NOMO-1 treated with dmso at 0.1 percent for 144 hours (cell line): ENCODE data around the gene SH2D2A.

Experiments
- DNase-seq: peaks from one replicate; lab custom pipeline; 2025; ENCODE audit not compliant: unreplicated experiment; lab: John Stamatoyannopoulos, UW

The SH2D2A gene

DNA sequence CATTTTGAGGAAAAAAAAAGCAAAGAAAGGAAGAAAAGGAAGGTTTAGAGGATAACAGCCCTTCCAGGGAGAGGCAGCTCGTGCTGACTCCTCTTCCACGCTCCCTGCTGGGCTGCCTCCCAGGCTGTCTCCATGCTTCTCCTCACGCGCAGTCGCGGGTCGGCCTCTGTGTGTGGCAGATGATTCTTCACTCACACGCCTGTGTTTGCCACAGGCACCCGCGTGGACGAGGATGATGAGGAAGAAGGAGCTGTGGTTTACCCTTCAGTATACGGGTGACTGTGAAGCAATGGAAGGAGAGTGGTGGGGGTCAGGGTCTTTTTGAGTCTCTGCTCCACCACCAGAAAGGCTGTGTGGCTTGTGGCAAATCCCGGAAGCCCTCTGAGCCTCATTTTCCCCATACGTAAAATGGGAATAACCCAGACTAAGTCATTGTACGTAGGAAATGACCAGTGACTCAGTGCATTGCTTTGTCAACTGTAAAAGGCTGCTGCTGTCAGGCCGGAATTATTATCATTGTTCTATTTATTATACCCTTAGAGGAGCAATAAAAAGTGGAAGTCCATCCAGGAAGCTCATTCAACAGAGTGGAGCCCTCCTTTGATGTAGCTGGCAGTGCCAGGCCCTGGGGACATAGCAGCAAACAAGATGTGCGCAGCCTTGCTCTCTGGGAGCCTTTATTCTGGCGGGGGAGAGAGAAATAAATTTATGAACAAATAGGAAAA is 11.9 kb upstream of the SH2D2A start:
- no peak for DNase-seq

DNA sequence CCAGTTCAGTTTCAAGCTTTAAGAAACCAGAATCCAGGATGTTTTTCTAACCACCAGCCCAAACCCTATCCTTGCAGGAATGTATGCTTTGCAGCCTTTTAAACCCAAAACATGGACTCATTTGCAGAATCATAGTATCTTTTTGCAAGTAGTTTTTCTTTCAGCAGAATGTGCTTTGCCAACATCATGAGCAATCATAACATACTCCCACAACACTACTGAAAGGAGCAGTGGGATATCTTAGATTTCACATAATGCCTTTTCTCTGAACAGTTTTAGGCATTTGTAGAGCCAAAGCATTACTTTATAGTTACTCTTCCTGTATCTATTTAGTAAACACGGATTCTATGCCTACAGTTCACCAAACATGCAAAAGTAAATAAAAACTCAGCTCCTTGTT is 10.0 kb upstream of the SH2D2A start:
- no peak for DNase-seq

- no peak for DNase-seq
These were observed 6.7 kb upstream of the SH2D2A start for GRCh38 chr1:156823210-156823790.

- no peak for DNase-seq
These were observed 6.0 kb upstream of the SH2D2A start for GRCh38 chr1:156822680-156823079.

- no peak for DNase-seq
These were observed 5.2 kb upstream of the SH2D2A start for GRCh38 chr1:156821801-156822200.

GRCh38 chr1:156815961-156816422 is 656 bp downstream of the SH2D2A start:
- no peak for DNase-seq

- DNase-seq = no peak
These were observed 1.3 kb downstream of the SH2D2A start for GRCh38 chr1:156815307-156815826.

DNA sequence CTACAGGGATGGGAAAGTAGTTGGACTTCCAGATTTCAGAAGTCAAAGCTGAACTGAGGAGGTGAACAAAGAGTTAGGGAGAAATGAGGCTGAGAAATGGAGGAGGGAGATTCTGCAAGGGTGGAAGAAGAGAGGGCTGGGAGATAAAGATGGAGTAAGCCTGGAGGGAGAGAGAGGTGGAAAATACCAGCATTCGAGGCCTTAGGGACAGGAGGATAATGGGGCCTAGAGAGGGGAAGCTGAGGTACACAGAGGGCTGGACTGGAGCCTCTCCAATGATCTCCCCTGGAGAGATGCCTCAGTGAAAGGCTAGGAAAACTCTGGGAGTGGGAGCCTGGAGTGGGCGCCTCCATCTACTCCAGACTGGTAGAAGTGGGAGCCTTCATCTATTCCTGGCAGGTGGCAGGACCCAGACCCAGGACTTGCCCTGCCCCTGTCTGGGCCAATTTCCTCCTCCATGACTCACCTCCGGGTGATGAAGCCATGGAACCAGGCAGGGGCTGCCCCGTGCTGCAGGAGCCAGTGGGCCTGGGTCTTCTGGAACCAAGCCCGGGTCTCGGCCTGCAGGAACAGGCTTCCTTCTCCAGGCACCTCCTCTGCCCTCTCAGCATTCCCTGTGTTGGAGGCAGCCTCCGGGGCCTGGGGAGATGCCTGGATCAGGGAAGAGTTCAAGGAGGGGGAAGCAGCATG is 1.9 kb downstream of the SH2D2A start:
- DNase-seq = no peak

GRCh38 chr1:156813750-156814570 is 2.7 kb downstream of the SH2D2A start:
- DNase-seq = no peak

GRCh38 chr1:156813298-156813697 is 3.4 kb downstream of the SH2D2A start:
- DNase-seq = no peak

GRCh38 chr1:156812293-156812990 is 4.2 kb downstream of the SH2D2A start:
- no peak for DNase-seq

DNA sequence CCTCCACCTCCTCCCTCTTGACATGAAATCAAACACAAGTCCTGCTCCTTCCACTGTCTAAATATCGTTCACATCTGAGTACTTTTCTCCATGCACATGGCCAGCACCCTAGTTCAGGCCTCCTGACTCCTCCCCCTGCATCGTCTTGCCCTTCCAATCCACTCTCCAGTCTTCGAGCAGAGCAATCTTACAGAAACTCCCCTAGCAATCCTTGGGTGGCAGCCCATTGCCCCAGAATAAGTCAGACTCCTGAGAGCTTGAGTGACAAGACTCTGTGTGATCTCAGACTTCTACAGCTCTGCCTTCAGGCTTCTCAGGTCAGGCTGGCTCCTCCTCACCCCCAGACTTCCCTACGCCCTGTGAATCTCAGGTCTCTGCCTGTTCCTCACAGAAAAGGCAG is 5.5 kb downstream of the SH2D2A start:
- no peak for DNase-seq

DNA sequence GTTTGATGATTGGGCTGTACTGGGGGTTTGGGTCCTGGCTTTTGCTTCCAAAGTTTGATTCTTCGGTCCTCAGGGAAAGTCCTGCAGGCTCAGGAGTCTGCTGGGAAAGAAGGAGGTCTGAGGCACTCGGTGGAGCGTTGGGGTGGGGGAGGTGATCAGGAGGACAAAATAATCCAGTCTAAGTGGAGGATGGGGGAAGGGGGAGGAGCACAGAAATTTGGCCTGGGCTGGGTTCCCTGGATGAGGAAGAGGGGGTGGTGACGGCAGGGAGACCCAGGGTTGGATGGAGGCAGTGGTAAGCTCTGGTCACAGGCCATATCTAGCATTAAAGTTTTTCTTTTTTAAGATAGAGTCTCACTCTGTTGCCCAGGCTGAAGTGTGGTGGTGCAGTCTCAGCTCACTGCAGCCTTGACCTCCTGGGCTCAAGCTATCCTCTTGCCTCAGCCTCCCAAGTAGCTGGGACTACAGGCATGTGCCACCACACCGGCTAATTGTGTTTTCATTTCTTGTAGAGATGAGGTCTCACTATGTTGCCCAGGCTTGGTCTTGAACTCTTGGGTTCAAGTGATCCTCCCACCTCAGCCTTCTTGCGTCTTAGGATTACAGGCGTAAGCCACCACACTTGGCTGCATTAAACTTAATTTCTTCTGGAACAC is 6.8 kb downstream of the SH2D2A start:
- no peak for DNase-seq

DNA sequence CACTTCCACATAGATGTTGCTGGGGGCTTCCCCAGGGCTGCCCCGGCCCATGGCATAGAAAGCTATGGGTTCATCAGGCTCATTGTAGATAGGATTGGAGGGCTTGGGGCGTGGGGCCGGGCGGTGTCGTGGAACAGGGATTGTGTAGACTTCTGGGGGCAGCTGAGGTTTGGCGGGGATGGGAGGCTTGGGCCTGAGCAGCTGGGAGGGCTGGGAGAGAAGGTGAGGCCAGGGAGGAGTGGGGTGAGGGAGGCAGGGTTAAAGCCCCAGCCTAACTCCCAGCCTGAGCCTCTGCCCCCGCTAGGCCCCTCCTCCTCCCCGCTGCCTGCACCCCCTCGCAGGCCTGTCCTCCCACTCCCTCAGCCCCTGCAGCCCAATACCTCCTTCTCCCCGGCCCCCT is 7.4 kb downstream of the SH2D2A start:
- no peak for DNase-seq

DNA sequence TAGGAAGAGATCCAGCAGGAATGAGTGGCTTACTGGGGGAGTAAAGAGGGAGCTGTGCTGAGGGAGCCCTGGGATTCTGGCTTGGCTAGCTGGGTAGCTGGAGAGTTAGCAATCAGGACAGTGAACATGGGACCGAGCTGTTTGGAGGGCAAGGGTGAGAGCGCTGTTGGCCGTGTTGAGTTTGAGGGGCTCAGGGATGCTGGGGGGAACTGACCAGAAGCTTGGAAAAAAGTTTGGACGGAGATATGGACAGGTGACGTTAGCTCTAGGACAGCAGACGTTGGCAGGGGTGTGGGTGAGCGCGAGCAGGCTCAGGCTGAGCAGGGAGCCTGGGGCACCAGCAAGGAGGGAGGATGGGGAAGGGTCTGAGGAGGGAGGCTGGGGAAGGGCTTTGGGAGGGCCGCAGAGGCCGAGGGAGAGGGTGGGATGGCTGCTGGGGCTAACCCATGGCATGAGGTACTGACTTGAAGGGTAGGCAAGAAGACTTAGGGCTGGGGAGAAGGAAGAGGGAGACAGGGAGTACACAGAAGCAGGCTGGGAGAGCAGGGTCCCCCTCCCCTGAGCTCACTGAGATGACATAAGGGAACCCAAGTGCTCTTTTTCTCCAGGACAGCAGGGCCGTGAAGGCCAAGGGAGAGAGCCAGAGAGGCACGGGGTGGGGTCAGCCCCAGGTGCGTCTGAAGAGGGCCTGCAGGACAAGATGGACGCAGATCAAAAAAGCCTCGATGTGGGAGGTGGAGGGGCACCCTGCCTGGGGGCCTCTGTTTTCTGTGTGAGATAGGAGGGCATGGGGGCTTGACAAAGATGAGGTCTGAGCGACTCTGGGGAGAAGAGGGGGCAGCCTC is 8.2 kb downstream of the SH2D2A start:
- DNase-seq = no peak

DNA sequence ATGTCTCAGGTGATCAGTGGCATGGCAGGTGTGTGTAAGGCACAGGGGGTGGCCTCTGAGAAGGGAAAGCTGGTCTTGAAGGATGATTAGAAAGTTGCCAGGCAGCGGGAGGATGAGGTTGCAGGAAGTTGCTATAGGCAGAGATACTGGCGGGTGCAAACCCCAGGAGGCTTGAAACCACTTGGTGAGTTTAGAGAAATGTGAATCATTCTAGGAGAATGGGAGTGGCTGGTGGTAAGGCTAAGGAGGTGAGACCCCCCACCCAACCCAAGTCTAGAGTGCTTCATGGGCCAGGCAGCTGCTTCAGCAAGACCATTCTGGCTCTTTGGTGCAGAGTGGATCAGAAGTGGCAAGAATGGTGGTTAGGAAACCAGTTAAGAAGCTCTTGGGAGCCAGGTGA is 9.0 kb downstream of the SH2D2A start:
- no peak for DNase-seq

DNA sequence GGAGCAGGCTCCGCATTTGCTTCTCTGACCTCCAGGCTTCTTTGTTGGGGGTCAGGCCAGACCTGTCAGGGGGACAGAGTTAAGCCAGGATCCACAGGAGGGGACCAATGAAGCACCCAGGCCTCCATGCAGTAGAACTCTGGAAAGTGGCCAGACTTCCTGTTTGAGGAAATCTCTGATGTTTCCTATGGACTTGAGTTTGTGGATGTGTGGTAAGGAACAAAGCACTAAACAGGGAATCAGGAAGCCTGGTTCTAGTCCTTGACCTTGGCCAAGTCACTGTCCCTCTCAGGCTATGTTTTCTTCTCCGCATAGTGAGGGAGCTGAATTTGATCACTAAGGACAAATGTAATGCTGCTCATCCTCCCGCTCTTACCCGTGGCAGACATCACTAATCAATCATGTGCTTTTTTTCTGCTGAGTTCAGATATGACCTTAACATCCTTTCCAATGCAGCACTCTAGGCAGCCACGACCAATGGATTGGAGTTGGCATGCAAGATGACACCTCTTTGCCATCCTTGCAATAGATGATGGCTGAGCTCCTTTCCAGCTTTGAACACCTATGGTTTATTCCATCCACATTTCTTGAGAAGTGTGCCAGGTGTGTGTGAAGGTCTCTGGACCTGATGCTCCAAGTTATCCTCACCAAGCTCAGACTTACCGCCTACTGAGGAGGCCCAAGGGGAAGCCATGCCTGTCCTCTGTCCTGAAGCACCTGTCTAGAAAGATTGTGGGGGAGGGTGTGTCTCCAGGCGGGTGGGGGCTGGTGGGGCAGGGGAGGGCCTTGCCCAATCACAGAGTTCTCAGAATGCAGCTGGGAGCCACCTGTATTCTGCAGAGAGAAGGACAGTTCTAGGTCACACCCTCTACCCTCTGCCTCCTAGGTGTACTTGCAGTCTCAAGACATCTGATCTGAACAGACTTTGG is 9.9 kb downstream of the SH2D2A start:
- DNase-seq = no peak
